Measurements from ENCODE around the gene NELFCD.

NELFCD gene

DNA sequence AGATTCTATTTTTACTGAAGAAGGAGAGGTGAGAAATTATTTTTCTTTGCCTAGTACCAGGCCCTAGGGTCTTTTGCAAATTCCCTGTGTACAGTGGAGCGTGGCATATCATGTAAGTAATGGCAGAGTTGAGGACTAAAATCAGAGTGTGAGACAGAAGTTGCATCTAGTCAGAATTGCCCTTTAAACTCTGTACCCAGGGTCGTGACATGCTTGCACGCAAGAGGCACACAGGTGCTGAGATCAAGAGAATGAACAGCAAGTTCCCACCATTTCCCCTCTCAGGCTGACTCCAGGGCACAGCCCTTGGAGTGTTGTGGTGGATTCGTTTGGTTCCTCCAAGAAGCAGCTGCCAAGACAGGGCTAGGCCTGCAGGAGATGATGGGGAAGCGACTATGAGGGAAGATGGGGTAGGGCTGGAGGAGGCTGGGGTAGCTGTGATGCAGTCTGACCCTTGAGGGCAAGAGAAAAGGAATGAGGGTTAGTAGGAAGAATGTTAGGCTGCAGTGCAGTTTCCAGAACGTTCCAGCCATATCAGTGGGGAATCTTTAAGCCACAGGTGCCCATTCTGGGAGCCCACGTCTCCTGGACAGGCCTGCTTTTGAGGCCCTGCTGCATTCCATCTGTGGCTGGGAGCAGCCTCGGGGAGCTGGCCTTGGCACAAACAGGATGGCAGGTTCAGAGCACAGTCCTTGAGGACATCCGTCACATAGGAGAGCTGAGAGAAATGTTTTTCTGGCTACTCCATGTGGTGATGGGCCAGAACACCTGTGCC lies 6.9 kb downstream of the NELFCD start:
- H3K9me3 ChIP-seq (ENCODE audit: insufficient read depth, low read length, severe bottlenecking): no peaks in the 10 kb centered on the region
- no peak overlapping the region for H3K4me2 ChIP-seq (ENCODE audit: insufficient read depth, low read length)
- H3K79me2 ChIP-seq (ENCODE audit: insufficient read depth, low read length): peaks cover 43% of the 10 kb centered on the region
- no peak overlapping the region for H3K27ac ChIP-seq (ENCODE audit: low read length)
- DNase-seq (no peak), ATAC-seq (ENCODE audit: insufficient read depth, low read depth) (no peak)
- no peaks in the 10 kb centered on the region for H3K27me3 ChIP-seq (ENCODE audit: insufficient read depth, low read length, poor library complexity)
- TF ChIP-seq CTCF (IDR thresholded peaks at IDR 0.05; ENCODE audit: borderline replicate concordance, extremely low read depth, low read length, poor library complexity, severe bottlenecking) (no peak), EZH2 (IDR thresholded peaks at IDR 0.05; ENCODE audit: borderline replicate concordance, low read depth, low read length, severe bottlenecking) (no peak)
- peaks cover 82% of the 10 kb centered on the region for H3K36me3 ChIP-seq (ENCODE audit: insufficient read depth, low read length)
- peaks cover 55% of the 10 kb centered on the region for H4K20me1 ChIP-seq (ENCODE audit: insufficient read depth, low read length)
- H3K9ac ChIP-seq (ENCODE audit: low read depth, low read length): no peak overlapping the region
- peaks cover 13% of the 10 kb centered on the region for H3K4me1 ChIP-seq (ENCODE audit: insufficient read depth, low read length)
- H3K4me3 ChIP-seq (ENCODE audit: low read depth in 1 of 2, low read length in 2 of 2): no peak overlapping the region
- no peak overlapping the region for H2AFZ ChIP-seq (ENCODE audit: low read depth, low read length)

- H3K27ac ChIP-seq (ENCODE audit: low read length): no peak overlapping the region
- TF ChIP-seq EZH2 (IDR thresholded peaks at IDR 0.05; ENCODE audit: borderline replicate concordance, low read depth, low read length, severe bottlenecking) (no peak), CTCF (IDR thresholded peaks at IDR 0.05; ENCODE audit: borderline replicate concordance, extremely low read depth, low read length, poor library complexity, severe bottlenecking) (no peak)
- no peak overlapping the region for H3K4me3 ChIP-seq (ENCODE audit: low read depth in 1 of 2, low read length in 2 of 2)
- H3K9me3 ChIP-seq (ENCODE audit: insufficient read depth, low read length, severe bottlenecking): no peaks in the 10 kb centered on the region
- peaks cover 37% of the 10 kb centered on the region for H3K79me2 ChIP-seq (ENCODE audit: insufficient read depth, low read length)
- H3K9ac ChIP-seq (ENCODE audit: low read depth, low read length): no peak overlapping the region
- DNase-seq (no peak), ATAC-seq (ENCODE audit: insufficient read depth, low read depth) (no peak)
- no peak overlapping the region for H2AFZ ChIP-seq (ENCODE audit: low read depth, low read length)
- peaks cover 56% of the 10 kb centered on the region for H4K20me1 ChIP-seq (ENCODE audit: insufficient read depth, low read length)
- H3K4me2 ChIP-seq (ENCODE audit: insufficient read depth, low read length): no peak overlapping the region
- H3K4me1 ChIP-seq (ENCODE audit: insufficient read depth, low read length): peaks cover 9% of the 10 kb centered on the region
- no peaks in the 10 kb centered on the region for H3K27me3 ChIP-seq (ENCODE audit: insufficient read depth, low read length, poor library complexity)
- H3K36me3 ChIP-seq (ENCODE audit: insufficient read depth, low read length): peaks cover 87% of the 10 kb centered on the region
These were observed 7.5 kb downstream of the NELFCD start for GRCh38 chr20:58988565-58988882.

DNA sequence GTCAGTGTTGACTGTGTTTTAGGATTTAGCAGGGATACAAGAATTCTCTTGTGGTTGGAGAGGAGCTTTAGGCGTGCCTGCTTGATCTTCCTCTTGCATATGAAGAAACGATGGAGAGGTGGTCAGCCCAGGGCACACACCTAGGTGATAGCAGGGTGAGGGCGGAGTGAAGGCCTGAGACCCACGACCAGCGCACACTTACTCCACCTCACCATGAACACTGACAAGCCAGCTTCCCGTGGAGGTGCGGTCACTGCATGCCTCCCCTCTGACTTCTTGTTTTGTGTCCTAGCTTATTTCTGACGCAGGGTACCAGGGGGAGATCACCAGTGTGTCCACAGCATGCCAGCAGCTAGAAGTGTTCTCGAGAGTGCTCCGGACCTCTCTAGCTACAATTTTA lies 8.1 kb downstream of the NELFCD start:
- DNase-seq (no peak), ATAC-seq (ENCODE audit: insufficient read depth, low read depth) (no peak)
- Histone ChIP-seq H3K4me3 (ENCODE audit: low read depth in 1 of 2, low read length in 2 of 2) (no peak overlapping the region), H3K79me2 (ENCODE audit: insufficient read depth, low read length) (peaks cover 31% of the 10 kb centered on the region), H3K27me3 (ENCODE audit: insufficient read depth, low read length, poor library complexity) (no peaks in the 10 kb centered on the region), H3K27ac (ENCODE audit: low read length) (no peak overlapping the region), H3K36me3 (ENCODE audit: insufficient read depth, low read length) (peaks cover 94% of the 10 kb centered on the region), H3K9ac (ENCODE audit: low read depth, low read length) (no peak overlapping the region), H4K20me1 (ENCODE audit: insufficient read depth, low read length) (peaks cover 49% of the 10 kb centered on the region), H3K4me1 (ENCODE audit: insufficient read depth, low read length) (peaks cover 3% of the 10 kb centered on the region; the same call in 1 of the 2 replicates), H3K9me3 (ENCODE audit: insufficient read depth, low read length, severe bottlenecking) (no peaks in the 10 kb centered on the region), H3K4me2 (ENCODE audit: insufficient read depth, low read length) (no peak overlapping the region), H2AFZ (ENCODE audit: low read depth, low read length) (no peak overlapping the region)
- TF ChIP-seq CTCF (IDR thresholded peaks at IDR 0.05; ENCODE audit: borderline replicate concordance, extremely low read depth, low read length, poor library complexity, severe bottlenecking): no peak
- no peak for TF ChIP-seq EZH2 (IDR thresholded peaks at IDR 0.05; ENCODE audit: borderline replicate concordance, low read depth, low read length, severe bottlenecking)
